Keratinocyte (primary cell): Measurements from ENCODE around the gene DLG2.

ENCODE experiments used
- CTCF ChIP-seq, 3 experiments: IDR thresholded peaks in 1 of 3; conservative IDR thresholded peaks in 1 of 3; optimal IDR thresholded peaks in 1 of 3; 2 replicates in 2 of 3; 3 replicates in 1 of 3; pipeline versions ENCODE3 to v1.5.1; 2011; ENCODE audit warnings: low read length in 3 of 3, mild to moderate bottlenecking in 3 of 3, moderate library complexity in 2 of 3, control low read depth in 1 of 3, inconsistent platforms in 1 of 3; ENCODE audit not compliant: insufficient read depth in 2 of 3; ENCODE audit errors: extremely low read depth in 1 of 3
- EZH2 ChIP-seq: IDR thresholded peaks from one replicate; pipeline ENCODE4 v1.6.1; 2012; ENCODE audit warnings: inconsistent platforms, mild to moderate bottlenecking, low read length, moderate library complexity

- no peak for TF ChIP-seq CTCF (optimal IDR thresholded peaks at IDR 0.05 in 1 of 3, IDR thresholded peaks at IDR 0.05 in 1 of 3, conservative IDR thresholded peaks at IDR 0.05 in 1 of 3; ENCODE audit: extremely low read depth in 1 of 3, insufficient read depth in 2 of 3, low read length in 3 of 3)
- TF ChIP-seq EZH2 = no peak
Observed at GRCh38 chr11:85628771-85629341, 1.7 kb upstream of the DLG2 start.
